ENCODE results near the gene DHCR7.

DHCR7 gene

GRCh38 chr11:71448257-71449171 lies at the start of gene DHCR7:
DHCR7 (minus strand) TSS chr11:71448393; CDS start chr11:71444952, 3,441 bp downstream.
- Histone ChIP-seq H3K79me2 (ENCODE audit: insufficient read depth, low read length) (peaks cover 22% of the 10 kb centered on the region), H3K27me3 (ENCODE audit: low read length) (no peaks in the 10 kb centered on the region), H3K9me2 (replicated peaks; ENCODE audit: insufficient read depth, low read length) (no peaks in the 10 kb centered on the region), H3K4me3 (ENCODE audit: insufficient read depth, low read length, poor library complexity, severe bottlenecking) (peak within 1 kb of the TSS; percentile 73), H3K4me2 (ENCODE audit: low read depth, low read length, poor library complexity, severe bottlenecking) (peak within 1 kb of the TSS; percentile 93), H2AFZ (ENCODE audit: low read depth, low read length, severe bottlenecking) (peak within 1 kb of the TSS; percentile 83), H3K9ac (ENCODE audit: low read length) (peak within 1 kb of the TSS; percentile 67), H3K9me3 (ENCODE audit: insufficient read depth, low read length) (no peaks in the 10 kb centered on the region), H4K20me1 (ENCODE audit: low read depth, low read length) (no peaks in the 10 kb centered on the region), H3F3A (ENCODE audit: insufficient read depth) (peaks cover 31% of the 10 kb centered on the region), H3K36me3 (ENCODE audit: low read length) (peaks cover 12% of the 10 kb centered on the region), H3K27ac (ENCODE audit: low read depth, low read length) (peak within 1 kb of the TSS; percentile 53)
- TF ChIP-seq CTCF (IDR thresholded peaks at IDR 0.05; ENCODE audit: insufficient read depth, low read length, poor library complexity, severe bottlenecking) (no peak), EZH2phosphoT487 (conservative IDR thresholded peaks at IDR 0.05; ENCODE audit: low read length) (no peak)

- no peak overlapping the region for H3K9ac ChIP-seq (ENCODE audit: low read length)
- H3K9me3 ChIP-seq (ENCODE audit: insufficient read depth, low read length) = no peaks in the 10 kb centered on the region
- no peak overlapping the region for H2AFZ ChIP-seq (ENCODE audit: low read depth, low read length, severe bottlenecking)
- TF ChIP-seq CTCF (IDR thresholded peaks at IDR 0.05; ENCODE audit: insufficient read depth, low read length, poor library complexity, severe bottlenecking) (no peak), EZH2phosphoT487 (conservative IDR thresholded peaks at IDR 0.05; ENCODE audit: low read length) (no peak)
- H3F3A ChIP-seq (ENCODE audit: insufficient read depth) = no peaks in the 10 kb centered on the region
- no peaks in the 10 kb centered on the region for H4K20me1 ChIP-seq (ENCODE audit: low read depth, low read length)
- no peaks in the 10 kb centered on the region for H3K79me2 ChIP-seq (ENCODE audit: insufficient read depth, low read length)
- no peak overlapping the region for H3K27ac ChIP-seq (ENCODE audit: low read depth, low read length)
- H3K4me2 ChIP-seq (ENCODE audit: low read depth, low read length, poor library complexity, severe bottlenecking) = no peak overlapping the region
- no peaks in the 10 kb centered on the region; the same call in 1 of the 2 replicates for H3K36me3 ChIP-seq (ENCODE audit: low read length)
- no peaks in the 10 kb centered on the region for H3K9me2 ChIP-seq (replicated peaks; ENCODE audit: insufficient read depth, low read length)
- H3K27me3 ChIP-seq (ENCODE audit: low read length) = no peaks in the 10 kb centered on the region
- H3K4me3 ChIP-seq (ENCODE audit: insufficient read depth, low read length, poor library complexity, severe bottlenecking) = no peak overlapping the region
Measured at GRCh38 chr11:71496421-71496820, 48.2 kb upstream of the DHCR7 start.

GRCh38 chr11:71495286-71496230 lies 47.4 kb upstream of the DHCR7 start:
- no peaks in the 10 kb centered on the region for H4K20me1 ChIP-seq (ENCODE audit: low read depth, low read length)
- H3K27ac ChIP-seq (ENCODE audit: low read depth, low read length) = no peak overlapping the region
- no peaks in the 10 kb centered on the region for H3K9me3 ChIP-seq (ENCODE audit: insufficient read depth, low read length)
- TF ChIP-seq EZH2phosphoT487 (conservative IDR thresholded peaks at IDR 0.05; ENCODE audit: low read length) (no peak), CTCF (IDR thresholded peaks at IDR 0.05; ENCODE audit: insufficient read depth, low read length, poor library complexity, severe bottlenecking) (no peak)
- H2AFZ ChIP-seq (ENCODE audit: low read depth, low read length, severe bottlenecking) = no peak overlapping the region
- H3K36me3 ChIP-seq (ENCODE audit: low read length) = no peaks in the 10 kb centered on the region; the same call in 1 of the 2 replicates
- H3F3A ChIP-seq (ENCODE audit: insufficient read depth) = no peaks in the 10 kb centered on the region
- H3K79me2 ChIP-seq (ENCODE audit: insufficient read depth, low read length) = no peaks in the 10 kb centered on the region
- H3K4me2 ChIP-seq (ENCODE audit: low read depth, low read length, poor library complexity, severe bottlenecking) = no peak overlapping the region
- no peak overlapping the region for H3K4me3 ChIP-seq (ENCODE audit: insufficient read depth, low read length, poor library complexity, severe bottlenecking)
- no peaks in the 10 kb centered on the region for H3K9me2 ChIP-seq (replicated peaks; ENCODE audit: insufficient read depth, low read length)
- H3K27me3 ChIP-seq (ENCODE audit: low read length) = no peaks in the 10 kb centered on the region
- no peak overlapping the region for H3K9ac ChIP-seq (ENCODE audit: low read length)

Data from SU-DHL-6 (cell line).